ENCODE data around the gene LMAN2.

GRCh38 chr5:177369645-177370440, 18.4 kb upstream of the LMAN2 start:
- no peak for TF ChIP-seq CTCF (IDR thresholded peaks at IDR 0.05; ENCODE audit: low read length)
- TF ChIP-seq EZH2 (optimal IDR thresholded peaks at IDR 0.05; ENCODE audit: low read depth, low read length), result no peak
- TF ChIP-seq EZH2phosphoT487 (IDR thresholded peaks at IDR 0.05; ENCODE audit: low read length), result no peak
